Measurements from ENCODE around the gene LRRC8D. TPM values are rescaled to one million over a fixed set of nuclear protein-coding genes. Genes with fewer than 3 reads are reported as not detected.

Gene LRRC8D
- total RNA-seq, 1 experiment from 2014 or later, result 37.2 TPM

DNA sequence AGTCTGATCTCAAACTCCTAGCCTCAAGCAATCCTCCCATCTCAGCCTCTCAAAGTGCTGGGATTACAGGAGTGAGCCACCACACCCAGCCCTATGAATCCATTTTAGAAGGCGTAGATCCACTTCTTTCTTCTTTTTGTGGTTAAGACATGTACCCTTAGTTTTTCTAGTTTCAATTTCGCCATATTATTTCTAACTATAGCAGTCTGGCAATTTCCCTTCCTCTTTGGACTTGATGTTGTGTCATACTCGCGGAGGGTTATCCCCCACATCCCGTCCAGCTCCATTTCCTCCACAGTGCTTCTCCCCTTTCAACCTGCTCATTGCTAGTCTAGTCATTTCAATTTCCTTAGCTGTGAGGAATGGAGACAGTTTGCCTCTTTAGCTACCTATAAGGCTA lies 5.2 kb upstream of the LRRC8D start:
- H4K8ac ChIP-seq (replicated peaks; ENCODE audit: insufficient read length, low read depth, low read length), result no peak overlapping the region
- H2BK120ac ChIP-seq (ENCODE audit: low read depth, low read length, poor library complexity, severe bottlenecking), result no peak overlapping the region
- no CpG with 5 or more reads among the region's 5 CpGs for WGBS (ENCODE audit: extremely low coverage, insufficient read length, low lambda C conversion rate)
- no peak overlapping the region for H3K27ac ChIP-seq (ENCODE audit: insufficient read length, low read depth, low read length)
- no peak overlapping the region for H2BK20ac ChIP-seq (ENCODE audit: low read depth, low read length, poor library complexity, severe bottlenecking)
- Mint-ChIP-seq H3K9me3 (no peaks in the 10 kb centered on the region; a peak in 2 of 5 replicates), H3K4me3 (no peak overlapping the region), H3K27ac (no peak overlapping the region), H3K4me1 (peaks cover 13 to 20% of the 10 kb centered on the region in 2 experiments), H3K27me3 (ENCODE audit: low read depth) (peaks cover 22% of the 10 kb centered on the region), H3K36me3 (ENCODE audit: insufficient read depth in 1 of 3, low read depth in 3 of 3) (no peaks in the 10 kb centered on the region; a peak in 1 of 7 replicates)
- H3K9me3 ChIP-seq (ENCODE audit: control insufficient read depth, low read depth, low read length), result no peaks in the 10 kb centered on the region
- H3K79me1 ChIP-seq (ENCODE audit: insufficient read depth, low read depth, low read length, poor library complexity, severe bottlenecking), result no peaks in the 10 kb centered on the region
- no peak overlapping the region for H3K56ac ChIP-seq (ENCODE audit: insufficient read length, low read depth, low read length)
- no peak overlapping the region for H2BK15ac ChIP-seq (ENCODE audit: low read depth, low read length)
- no peak overlapping the region for H3K14ac ChIP-seq (ENCODE audit: insufficient read depth, low read length)
- no peaks in the 10 kb centered on the region; the same call in 1 of the 2 replicates for H3K27me3 ChIP-seq (ENCODE audit: insufficient read depth, low read length)
- H2BK5ac ChIP-seq (ENCODE audit: insufficient read length, low read length), result no peak overlapping the region
- peaks cover 6% of the 10 kb centered on the region for H3K23me2 ChIP-seq (ENCODE audit: insufficient read length, low read depth, low read length, poor library complexity, severe bottlenecking)
- H4K91ac ChIP-seq (ENCODE audit: insufficient read length, low read depth, low read length), result no peak overlapping the region
- no peak overlapping the region for H3T11ph ChIP-seq (ENCODE audit: low read length)
- H3K4me2 ChIP-seq (ENCODE audit: insufficient read depth, insufficient read length, low read length), result no peak overlapping the region
- DNase-seq, result no peak
- H3K23ac ChIP-seq (ENCODE audit: insufficient read length, low read depth, low read length), result no peak overlapping the region
- H4K20me1 ChIP-seq (ENCODE audit: control insufficient read depth, insufficient read depth, insufficient read length), result no peaks in the 10 kb centered on the region
- H2AK5ac ChIP-seq (ENCODE audit: insufficient read length, low read length), result no peak overlapping the region
- TF ChIP-seq, protein P1, sequence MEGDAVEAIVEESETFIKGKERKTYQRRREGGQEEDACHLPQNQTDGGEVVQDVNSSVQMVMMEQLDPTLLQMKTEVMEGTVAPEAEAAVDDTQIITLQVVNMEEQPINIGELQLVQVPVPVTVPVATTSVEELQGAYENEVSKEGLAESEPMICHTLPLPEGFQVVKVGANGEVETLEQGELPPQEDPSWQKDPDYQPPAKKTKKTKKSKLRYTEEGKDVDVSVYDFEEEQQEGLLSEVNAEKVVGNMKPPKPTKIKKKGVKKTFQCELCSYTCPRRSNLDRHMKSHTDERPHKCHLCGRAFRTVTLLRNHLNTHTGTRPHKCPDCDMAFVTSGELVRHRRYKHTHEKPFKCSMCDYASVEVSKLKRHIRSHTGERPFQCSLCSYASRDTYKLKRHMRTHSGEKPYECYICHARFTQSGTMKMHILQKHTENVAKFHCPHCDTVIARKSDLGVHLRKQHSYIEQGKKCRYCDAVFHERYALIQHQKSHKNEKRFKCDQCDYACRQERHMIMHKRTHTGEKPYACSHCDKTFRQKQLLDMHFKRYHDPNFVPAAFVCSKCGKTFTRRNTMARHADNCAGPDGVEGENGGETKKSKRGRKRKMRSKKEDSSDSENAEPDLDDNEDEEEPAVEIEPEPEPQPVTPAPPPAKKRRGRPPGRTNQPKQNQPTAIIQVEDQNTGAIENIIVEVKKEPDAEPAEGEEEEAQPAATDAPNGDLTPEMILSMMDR (conservative IDR thresholded peaks at IDR 0.05), result no peak
- no peak overlapping the region for H3K18ac ChIP-seq (ENCODE audit: insufficient read length, low read depth, low read length)
- H2BK12ac ChIP-seq (ENCODE audit: insufficient read length, low read depth, low read length), result no peak overlapping the region
- H4K5ac ChIP-seq (ENCODE audit: insufficient read length, low read depth, low read length), result no peak overlapping the region
- no peak overlapping the region for H3K9ac ChIP-seq (ENCODE audit: extremely low read depth, insufficient read length, low read length)
- no peak overlapping the region for H2AFZ ChIP-seq (ENCODE audit: low read length)
- H3K4me1 ChIP-seq (ENCODE audit: insufficient read depth, low read length), result no peaks in the 10 kb centered on the region
- no peak overlapping the region for H3K4ac ChIP-seq (ENCODE audit: low read depth, low read length)
- H3K79me2 ChIP-seq (ENCODE audit: insufficient read depth, low read length), result no peaks in the 10 kb centered on the region

Measured in H9 (cell line).